Measurements from ENCODE around the gene NYAP2.

The NYAP2 gene

DNA sequence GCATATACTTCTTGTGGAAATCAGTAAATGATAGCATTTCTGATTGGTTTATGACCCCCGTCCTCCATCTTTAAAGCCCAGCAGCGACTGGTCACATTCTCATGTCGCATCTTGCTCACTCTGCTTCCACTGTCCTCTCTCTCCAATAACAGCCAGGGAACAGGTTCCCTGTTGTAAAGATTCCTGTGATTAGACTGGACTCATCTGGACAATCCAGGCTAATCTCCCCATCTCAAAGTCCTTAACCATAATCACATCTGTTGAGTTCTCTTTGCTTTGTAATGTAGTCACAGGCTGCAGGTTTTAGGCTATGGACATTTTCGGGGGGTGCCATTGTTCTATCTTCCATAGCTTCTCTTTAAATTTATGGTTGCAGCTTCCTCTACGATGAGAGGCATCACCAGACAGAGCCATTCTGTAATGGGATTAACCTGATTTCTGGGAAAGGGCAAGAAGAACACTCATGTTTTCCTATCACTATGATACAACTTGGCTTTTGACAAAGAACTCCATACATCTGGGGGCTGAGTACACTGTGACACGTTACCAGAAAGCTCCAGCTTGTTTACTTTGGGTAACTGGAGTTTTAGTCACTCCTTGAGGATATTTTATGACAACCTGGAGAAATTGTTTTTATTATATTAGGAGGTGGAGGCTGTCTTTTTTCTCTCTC lies 159.0 kb downstream of the NYAP2 start:
- no peak for DNase-seq (ENCODE audit: low read depth, low spot score)

GRCh38 chr2:225559072-225559415 lies 159.5 kb downstream of the NYAP2 start:
- DNase-seq (ENCODE audit: low read depth, low spot score), result no peak

DNA sequence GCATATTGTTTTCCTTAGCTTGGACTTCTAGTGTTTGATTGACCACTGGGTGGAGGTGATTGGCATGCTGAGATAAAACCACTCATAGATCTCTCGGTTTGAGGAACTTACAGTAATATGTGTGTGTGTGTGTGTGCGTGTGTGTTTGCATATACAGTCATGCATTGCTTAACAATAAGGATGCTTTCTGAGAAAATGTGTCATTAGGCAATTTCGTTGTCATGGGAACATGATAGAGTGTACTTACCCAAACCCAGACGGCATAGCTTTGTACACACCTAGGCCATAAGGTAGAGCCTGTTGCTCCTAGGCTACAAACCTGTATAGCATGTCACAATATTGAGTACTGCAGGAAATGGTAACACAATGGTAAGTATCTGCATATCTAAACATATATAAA lies 167.3 kb downstream of the NYAP2 start:
- no peak for DNase-seq (ENCODE audit: low read depth, low spot score)

GRCh38 chr2:225569995-225570394 lies 170.5 kb downstream of the NYAP2 start:
- no peak for DNase-seq (ENCODE audit: low read depth, low spot score)

DNA sequence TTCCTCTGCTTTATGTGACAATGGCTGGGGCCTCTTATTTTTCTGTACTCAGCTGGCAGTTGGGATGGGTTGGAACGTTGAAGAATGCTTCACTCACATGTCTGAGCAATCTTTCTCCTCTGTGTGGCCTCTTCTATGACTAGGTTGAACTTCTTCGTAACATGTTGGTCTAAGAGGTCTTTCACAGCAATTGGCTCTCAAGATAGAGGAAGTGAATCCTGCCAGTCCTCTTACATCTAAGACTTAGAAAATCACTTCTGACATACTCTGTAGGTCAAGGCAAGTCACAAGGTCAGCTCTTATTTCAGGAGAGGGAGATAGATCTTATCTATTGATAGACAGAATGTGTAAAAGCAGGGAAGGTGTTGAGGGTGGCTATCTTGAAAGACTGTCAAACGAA lies 174.1 kb downstream of the NYAP2 start:
- DNase-seq (ENCODE audit: low read depth, low spot score), result no peak

GRCh38 chr2:225574582-225575138 lies 175.2 kb downstream of the NYAP2 start:
- DNase-seq (ENCODE audit: low read depth, low spot score), result no peak

DNA sequence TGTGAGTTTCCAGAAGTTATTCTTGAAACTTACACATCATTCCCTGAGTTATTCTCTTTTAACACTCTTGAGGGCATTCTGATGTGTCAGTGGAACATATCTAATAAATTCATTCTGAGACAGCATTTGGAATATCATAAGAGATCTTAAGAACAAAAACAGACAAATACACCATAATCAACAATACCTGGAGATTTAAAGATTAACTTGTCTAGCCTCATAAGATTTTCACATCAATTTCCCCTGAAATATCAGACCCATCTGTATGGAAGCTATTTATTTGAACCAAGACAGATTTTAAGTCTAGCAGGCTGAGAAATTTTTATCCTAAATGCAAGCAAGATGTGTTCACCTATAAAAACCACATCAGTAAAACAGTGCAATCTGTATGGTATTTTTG lies 181.6 kb downstream of the NYAP2 start:
- DNase-seq (ENCODE audit: low read depth, low spot score), result no peak

DNA sequence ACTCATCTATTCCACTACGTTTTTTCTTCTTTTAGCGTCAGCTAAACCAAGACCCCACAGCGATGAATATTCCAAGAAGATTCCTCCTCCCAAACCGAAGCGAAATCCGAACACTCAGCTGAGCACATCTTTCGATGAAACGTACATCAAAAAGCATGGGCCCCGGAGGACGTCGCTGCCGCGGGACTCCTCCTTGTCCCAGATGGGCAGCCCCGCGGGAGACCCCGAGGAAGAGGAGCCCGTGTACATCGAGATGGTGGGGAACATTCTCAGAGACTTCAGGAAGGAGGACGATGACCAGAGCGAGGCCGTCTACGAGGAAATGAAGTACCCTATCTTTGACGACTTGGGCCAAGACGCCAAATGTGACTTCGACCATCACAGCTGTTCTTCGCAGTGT lies 182.4 kb downstream of the NYAP2 start:
- DNase-seq (ENCODE audit: low read depth, low spot score), result no peak

DNA sequence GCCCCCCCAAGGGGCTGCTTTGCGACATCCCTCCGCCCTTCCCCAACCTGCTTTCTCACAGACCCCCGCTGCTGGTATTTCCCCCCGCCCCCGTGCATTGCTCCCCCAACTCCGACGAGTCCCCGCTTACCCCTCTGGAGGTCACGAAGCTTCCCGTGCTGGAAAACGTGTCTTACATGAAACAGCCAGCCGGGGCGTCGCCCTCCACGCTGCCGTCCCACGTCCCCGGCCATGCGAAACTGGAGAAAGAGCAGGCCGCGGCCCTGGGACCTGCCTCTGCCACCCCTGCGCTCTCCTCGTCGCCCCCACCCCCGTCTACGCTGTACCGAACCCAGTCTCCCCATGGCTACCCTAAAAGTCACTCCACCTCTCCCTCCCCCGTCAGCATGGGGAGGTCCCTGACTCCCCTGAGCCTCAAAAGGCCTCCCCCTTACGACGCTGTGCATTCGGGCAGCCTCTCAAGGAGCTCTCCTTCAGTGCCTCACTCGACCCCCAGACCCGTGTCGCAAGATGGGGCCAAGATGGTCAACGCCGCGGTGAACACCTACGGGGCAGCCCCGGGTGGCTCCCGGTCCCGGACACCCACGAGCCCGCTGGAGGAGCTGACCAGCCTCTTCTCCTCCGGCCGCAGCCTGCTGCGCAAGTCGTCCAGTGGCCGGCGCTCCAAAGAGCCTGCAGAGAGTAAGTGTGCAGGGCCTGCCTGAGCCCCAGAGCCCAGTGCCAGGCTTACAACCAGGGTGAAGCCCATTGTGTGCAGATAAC lies 183.0 kb downstream of the NYAP2 start:
- no peak for DNase-seq (ENCODE audit: low read depth, low spot score)

- DNase-seq (ENCODE audit: low read depth, low spot score), result no peak
These were observed 185.3 kb downstream of the NYAP2 start for GRCh38 chr2:225584796-225585195.

DNA sequence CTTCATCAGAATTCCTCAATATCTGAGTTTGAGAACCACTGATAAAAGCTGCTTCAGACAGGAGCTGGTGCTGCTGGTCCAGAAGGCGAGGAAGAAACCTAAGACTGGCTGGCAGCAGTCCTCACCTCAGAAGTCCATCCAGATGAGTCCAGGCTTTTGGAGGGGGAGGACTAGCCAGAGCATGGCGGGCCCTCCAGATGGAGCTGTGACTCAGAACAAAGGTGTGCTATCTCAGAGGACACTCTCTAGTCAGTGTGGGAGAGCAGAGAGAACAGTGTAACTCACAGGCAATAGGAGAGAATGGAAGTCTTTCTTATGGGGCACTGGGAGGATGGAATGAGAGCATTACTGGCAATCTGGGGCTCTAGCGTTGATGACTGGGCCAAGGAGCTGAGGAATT lies 191.4 kb downstream of the NYAP2 start:
- no peak for DNase-seq (ENCODE audit: low read depth, low spot score)

DNA sequence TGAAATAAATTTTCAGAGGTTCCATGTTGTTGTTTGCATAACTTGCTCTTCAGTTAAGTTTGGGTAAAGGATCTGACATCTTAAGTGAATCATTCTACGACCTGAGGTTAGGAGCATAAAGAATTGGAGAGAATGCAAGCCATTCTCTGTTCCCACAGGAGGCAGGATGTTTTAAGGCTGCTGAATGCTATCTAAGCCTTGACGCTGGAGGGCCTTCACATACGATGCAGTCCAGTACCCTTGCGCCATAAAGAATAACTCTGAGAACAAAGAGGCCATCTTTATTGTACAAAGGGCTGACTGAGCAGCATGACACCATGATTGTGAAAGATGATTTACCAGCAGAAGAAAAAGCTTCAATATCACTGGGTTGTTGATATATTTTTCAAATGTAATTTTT lies 198.4 kb downstream of the NYAP2 start:
- DNase-seq (ENCODE audit: low read depth, low spot score), result no peak

DNA sequence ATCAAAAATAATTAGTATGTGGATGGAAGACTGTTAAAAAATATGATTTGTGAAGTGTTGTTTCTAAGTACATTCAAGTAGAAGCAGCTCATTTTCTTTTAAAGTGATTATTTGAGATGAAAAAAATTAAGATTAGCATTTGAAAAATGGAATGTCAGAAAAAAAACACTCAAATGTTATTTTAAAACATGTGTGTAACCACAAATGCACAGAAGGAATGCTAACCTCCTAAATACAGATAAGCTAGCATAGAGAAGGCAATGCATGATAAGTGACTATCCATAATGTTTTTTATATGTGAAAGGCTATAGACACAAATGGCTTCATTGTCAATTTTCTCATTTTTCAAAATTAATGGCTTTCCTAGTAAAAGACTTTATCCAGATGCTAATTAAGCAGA lies 198.9 kb downstream of the NYAP2 start:
- DNase-seq (ENCODE audit: low read depth, low spot score), result no peak

DNA sequence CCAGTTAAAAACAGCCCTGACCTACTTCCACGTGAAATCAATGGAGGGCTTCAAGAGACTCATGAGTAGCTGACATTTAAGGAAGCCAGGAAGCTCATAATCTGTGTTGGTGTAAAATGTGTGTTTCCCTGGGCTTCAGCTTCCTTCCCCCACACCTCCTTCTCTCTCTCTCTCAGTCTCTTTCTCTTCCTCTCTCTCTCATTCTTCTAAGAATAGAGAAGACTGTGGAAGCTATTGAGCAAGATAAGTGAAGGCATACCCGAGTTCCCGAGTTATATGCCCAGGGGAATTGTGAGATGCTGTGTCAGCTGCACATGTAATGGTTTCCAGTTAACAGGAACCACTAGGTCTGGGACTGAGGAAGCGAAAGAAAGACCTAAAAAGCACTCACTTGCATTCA lies 199.4 kb downstream of the NYAP2 start:
- no peak for DNase-seq (ENCODE audit: low read depth, low spot score)

GRCh38 chr2:225599856-225600255 lies 200.3 kb downstream of the NYAP2 start:
- no peak for DNase-seq (ENCODE audit: low read depth, low spot score)

- DNase-seq (ENCODE audit: low read depth, low spot score), result no peak
These were observed 200.9 kb downstream of the NYAP2 start for GRCh38 chr2:225600444-225600843.

DNA sequence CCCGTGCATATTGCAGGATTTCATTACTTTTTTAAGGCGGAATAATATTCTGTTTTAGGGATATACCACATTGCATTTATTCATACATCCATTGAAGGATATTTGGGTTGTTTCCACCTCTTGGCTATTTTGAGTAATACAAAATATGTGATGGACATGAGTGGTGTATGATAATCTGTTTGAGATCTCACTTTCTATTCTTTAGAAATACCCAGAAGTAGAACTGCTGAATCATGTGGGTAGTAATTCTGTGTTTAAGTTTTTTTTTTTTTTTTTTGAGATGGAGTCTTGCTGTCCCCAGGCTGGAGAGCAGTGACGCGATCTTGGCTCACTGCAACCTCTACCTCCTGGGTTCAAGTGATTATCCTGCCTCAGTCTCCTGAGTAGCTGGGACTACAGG lies 201.4 kb downstream of the NYAP2 start:
- DNase-seq (ENCODE audit: low read depth, low spot score), result no peak

DNA sequence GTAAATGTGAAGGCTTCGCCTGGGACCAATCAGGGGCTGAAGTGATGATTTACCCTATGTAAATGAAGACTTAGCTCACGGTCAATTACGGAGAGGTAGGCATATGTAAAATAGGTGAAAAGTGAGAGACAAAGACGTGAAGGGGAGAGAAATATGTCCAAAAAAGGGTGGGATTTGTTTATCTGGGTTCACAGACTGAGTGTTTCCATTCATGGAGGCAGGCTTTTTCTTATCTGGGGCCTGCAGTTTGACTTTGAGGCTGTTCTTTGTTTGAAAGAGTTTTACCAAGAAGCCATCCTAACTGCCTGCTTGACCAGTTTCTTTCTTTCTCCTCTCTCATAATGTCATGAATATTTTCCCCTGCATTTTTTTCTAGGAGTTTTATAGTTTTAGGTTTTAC lies 202.7 kb downstream of the NYAP2 start:
- DNase-seq (ENCODE audit: low read depth, low spot score), result no peak

- no peak for DNase-seq (ENCODE audit: low read depth, low spot score)
These were observed 208.6 kb downstream of the NYAP2 start for GRCh38 chr2:225608136-225608535.

DNA sequence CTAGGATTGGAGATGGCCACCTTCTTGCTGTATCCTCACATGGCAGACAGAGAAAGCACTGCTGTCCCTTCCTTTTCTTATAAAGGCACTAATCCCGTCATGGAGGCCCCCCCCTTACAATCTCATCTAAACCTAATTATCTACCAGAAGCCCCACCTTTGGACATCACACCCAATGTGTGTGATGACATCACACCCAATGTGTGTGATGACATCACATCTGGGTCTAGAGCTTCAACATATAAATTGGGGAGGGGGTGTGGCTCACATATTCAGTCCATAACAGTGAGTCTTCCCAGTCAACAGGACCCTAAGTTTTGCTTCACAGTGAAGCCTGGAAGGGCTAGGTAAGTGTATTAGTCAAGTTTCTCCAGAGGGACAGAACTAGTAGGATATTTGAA lies 213.1 kb downstream of the NYAP2 start:
- no peak for DNase-seq (ENCODE audit: low read depth, low spot score)

- DNase-seq (ENCODE audit: low read depth, low spot score), result no peak
These were observed 215.4 kb downstream of the NYAP2 start for GRCh38 chr2:225614915-225615314.

DNA sequence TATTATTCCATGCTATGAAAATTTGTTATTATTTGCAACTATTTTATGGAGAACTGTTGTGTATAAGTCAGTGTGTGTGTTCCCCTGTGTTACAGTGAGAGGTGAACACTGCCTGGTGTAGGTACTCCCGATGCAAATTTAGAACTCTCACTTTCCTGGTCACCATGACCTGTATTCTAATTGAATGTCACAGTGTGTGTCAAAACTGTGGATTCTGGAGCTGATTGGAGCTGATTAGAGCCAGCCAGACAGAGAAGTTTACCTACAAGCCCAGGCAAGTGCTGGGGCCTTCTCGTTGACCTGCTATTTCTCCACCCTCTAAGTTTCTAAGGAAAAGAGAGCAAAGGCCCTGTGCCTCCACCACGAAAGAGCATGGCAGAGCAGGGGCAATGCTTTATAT lies 216.0 kb downstream of the NYAP2 start:
- no peak for DNase-seq (ENCODE audit: low read depth, low spot score)

DNA sequence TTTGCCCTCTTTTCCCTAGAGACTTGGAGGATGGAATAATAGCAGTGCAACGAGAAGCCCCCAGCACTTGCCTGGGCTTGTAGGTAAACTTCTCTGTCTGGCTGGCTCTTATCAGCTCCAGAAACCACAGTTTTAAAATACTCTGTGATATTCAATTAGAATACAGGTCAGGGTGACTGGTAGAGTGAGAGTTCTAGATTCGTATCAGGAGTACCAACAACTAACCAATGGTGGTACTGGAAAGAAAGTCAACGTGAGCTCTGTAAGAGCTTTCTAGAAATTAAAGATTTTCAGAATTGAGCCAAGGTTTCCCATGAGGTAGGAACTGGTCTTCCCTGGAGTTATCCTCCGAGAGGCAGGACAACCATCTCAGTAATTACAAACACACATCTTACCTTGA lies 216.9 kb downstream of the NYAP2 start:
- DNase-seq (ENCODE audit: low read depth, low spot score), result no peak

Data from ELF-1 (cell line).